Fibroblast of mammary gland (primary cell): ENCODE data around the gene ACAD10.
A peak's percentile ranks its signal among the peaks of the same experiment; 100 is the strongest.

Experiments
- DNase-seq: peaks from one replicate; pipeline ENCODE4 v3.0.0-alpha.2; 2010; ENCODE audit warnings: low read depth
- H3K4me3 ChIP-seq: 2 replicates; pipeline ENCODE4 v1.5.1; 2011; ENCODE audit warnings: low read depth, mild to moderate bottlenecking, low read length, moderate library complexity; ENCODE audit not compliant: control insufficient read depth
- TF ChIP-seq, protein P1 (sequence below): conservative IDR thresholded peaks from 2 replicates; pipeline ENCODE4 v1.5.1; 2011; ENCODE audit warnings: low read depth, low read length, inconsistent platforms; ENCODE audit not compliant: control insufficient read depth, insufficient read depth

Gene ACAD10

DNA sequence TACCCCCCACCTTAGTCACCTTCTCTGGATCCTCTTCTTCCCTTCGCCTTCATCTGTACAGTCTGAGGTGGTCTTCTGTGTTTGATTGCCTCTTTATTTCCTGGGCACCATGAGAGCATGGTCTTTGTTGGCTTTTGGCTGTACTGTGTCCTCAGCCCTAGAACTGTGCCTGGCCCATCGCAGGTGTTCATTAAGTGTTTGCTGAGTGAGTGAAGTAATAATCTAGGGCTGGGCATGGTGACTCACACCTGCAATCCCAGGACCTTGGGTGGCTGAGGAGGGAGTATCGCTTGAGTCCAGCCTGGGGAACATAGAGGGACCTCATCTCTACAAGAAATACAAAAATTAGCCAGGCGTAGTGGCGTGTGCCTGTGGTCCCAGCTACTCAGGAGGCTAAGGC lies 94.8 kb downstream of the ACAD10 start:
- TF ChIP-seq, protein P1, sequence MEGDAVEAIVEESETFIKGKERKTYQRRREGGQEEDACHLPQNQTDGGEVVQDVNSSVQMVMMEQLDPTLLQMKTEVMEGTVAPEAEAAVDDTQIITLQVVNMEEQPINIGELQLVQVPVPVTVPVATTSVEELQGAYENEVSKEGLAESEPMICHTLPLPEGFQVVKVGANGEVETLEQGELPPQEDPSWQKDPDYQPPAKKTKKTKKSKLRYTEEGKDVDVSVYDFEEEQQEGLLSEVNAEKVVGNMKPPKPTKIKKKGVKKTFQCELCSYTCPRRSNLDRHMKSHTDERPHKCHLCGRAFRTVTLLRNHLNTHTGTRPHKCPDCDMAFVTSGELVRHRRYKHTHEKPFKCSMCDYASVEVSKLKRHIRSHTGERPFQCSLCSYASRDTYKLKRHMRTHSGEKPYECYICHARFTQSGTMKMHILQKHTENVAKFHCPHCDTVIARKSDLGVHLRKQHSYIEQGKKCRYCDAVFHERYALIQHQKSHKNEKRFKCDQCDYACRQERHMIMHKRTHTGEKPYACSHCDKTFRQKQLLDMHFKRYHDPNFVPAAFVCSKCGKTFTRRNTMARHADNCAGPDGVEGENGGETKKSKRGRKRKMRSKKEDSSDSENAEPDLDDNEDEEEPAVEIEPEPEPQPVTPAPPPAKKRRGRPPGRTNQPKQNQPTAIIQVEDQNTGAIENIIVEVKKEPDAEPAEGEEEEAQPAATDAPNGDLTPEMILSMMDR: no peak
- no peak overlapping the region for H3K4me3 ChIP-seq
- DNase-seq: no peak

DNA sequence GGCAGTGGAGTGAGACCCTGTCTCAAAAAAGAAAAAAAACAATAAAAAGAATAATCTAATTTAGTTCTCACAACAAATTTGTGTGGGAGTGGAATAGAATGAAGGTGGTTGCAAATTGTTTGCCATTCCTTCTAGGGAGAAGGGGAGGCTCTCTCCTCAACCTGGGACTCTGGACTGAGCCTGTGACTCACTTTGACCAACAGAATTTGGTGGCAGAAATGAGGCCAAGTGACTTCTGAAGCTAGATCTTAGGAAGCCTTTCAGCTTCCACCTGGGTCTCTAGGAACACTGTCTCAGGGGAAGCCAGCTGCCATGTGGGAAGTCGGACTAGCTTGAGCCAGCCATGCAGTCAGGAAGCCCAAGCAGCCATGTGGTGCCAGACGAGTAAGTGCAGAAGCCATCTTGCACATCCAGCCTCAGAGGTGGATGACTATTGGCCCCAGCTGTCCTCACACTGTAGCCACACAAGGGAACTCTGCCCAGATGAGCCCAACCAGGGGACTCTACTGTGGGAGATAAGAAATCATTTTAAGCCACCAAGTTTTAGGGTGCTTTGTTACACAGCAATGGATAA lies 95.3 kb downstream of the ACAD10 start:
- TF ChIP-seq, protein P1: no peak
- no peak overlapping the region for H3K4me3 ChIP-seq
- no peak for DNase-seq

DNA sequence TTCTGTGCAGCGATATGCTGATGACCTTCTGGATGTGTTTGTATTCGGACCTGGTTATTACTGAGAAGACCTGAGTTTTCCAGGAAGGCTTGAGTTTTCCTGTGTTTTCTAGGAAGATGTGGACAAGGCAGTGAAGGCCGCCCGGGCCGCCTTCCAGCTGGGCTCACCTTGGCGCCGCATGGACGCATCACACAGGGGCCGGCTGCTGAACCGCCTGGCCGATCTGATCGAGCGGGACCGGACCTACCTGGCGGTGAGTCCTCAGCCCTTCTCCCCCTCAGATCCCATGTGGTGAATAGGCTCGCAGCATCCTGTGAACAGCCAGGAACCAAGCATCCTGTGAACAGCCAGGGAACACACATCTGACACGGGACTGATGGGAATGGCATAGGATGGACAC lies 97.2 kb downstream of the ACAD10 start:
- TF ChIP-seq, protein P1: no peak
- no peak overlapping the region for H3K4me3 ChIP-seq
- DNase-seq: no peak

DNA sequence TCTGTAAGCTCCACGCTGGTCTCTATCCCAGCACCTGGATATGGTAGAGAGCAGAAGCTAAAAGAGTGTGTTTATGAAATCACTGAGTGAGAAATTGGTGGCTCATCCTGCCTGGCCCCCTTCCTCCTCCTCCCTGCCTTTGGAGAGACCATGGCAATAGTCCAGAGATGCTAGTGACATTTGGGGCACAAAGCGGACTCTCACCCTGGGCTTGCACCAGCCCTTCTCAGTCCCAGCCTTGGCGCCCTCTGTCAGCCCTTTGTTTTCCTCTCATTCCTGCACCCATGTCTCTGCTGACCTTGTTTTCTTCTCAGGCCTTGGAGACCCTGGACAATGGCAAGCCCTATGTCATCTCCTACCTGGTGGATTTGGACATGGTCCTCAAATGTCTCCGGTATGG lies 99.1 kb downstream of the ACAD10 start:
- TF ChIP-seq, protein P1: no peak
- H3K4me3 ChIP-seq: no peak overlapping the region
- no peak for DNase-seq

DNA sequence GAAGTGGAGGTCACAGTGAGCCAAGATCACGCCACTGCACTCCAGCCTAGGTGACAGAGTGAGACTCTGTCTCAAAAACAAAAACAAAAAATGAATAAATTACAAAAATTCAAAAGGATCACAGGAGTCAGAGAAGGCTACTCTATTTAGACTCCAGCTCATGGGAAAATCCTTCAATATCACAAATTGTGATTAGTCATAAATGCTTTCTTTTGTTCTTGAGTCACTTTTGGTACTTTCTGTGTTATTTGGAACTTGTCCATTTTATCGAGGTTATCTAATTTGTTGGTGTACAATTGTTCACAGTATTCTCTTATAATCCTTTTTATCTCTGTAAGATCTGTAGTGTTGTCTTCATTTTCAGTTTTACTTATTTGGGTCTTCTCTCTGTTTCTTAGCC lies 99.8 kb downstream of the ACAD10 start:
- TF ChIP-seq, protein P1: no peak
- no peak overlapping the region for H3K4me3 ChIP-seq
- peak; percentile 73 for DNase-seq

DNA sequence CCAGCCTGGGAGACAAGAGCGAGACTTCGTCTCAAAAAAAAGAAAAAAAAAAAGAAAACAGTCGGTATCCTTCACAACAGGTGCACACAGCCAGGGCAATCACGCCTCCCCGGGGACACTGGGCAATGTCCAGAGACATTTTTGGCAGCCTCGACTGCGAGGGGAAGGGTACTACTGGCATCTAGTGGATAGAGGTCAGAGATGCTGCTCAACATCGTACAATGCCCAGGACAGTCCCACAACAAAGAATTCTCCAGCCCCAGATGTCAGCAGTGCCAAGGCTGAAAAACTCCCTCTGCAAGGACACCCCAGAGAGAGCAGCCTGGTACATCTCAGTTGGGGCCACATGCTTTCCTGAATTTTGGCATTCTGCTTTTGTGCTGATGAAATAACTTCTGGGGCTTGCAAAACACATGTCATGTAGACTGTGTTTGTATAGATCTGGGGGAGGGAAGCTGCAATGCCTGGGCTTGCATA lies 102.4 kb downstream of the ACAD10 start:
- H3K4me3 ChIP-seq: no peak overlapping the region
- peak; percentile 52 for DNase-seq
- TF ChIP-seq, protein P1: peak; percentile 31

DNA sequence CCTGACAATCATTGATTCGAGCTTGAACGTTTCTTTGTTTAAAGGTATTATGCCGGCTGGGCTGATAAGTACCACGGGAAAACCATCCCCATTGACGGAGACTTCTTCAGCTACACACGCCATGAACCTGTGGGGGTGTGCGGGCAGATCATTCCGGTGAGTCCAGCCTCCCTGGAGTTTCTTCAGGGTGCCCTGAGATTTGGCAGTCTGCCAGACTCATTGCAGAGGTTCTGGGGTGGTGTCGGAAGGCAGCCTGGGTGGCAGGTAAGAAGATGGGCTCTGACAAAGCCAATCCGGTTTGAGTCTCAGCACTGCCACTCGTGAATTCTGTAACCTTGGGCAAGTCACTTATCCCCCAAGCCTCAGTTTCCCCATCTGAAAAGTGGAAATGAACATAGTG lies 103.9 kb downstream of the ACAD10 start:
- TF ChIP-seq, protein P1: no peak
- H3K4me3 ChIP-seq: no peak overlapping the region
- no peak for DNase-seq
